Ovary (tissue), 3 donors: ENCODE measurements around the gene PWP1.

Experiments used
- CTCF ChIP-seq, 3 donors: fragments of 450-650 bp in 2 of 3; fragments of 200-600 bp in 1 of 3; IDR thresholded peaks; one replicate each; pipeline versions ENCODE4 v1.5.1 to v1.8.0; 2016 to 2022; ENCODE audit warnings: antibody characterized with exemption in 3 of 3, mild to moderate bottlenecking in 1 of 3
- EP300 ChIP-seq: sonication (generic); formaldehyde crosslinking; IDR thresholded peaks from one replicate; pipeline ENCODE4 v1.6.1; 2017; ENCODE audit warnings: antibody characterized with exemption
- POLR2A ChIP-seq: fragments of 450-650 bp; IDR thresholded peaks from one replicate; pipeline ENCODE4 v1.6.1; 2017; ENCODE audit warnings: antibody characterized with exemption, mild to moderate bottlenecking, moderate library complexity
- donor health status: DM: no; HTN: no; CAD: no.

GRCh38 chr12:107656302-107656701 is 29.3 kb upstream of the PWP1 start:
- no peak for TF ChIP-seq CTCF (IDR thresholded peaks at IDR 0.05)
- no peak for TF ChIP-seq EP300
- no peak for TF ChIP-seq POLR2A
